HepG2 (cell line): ENCODE data around the gene FMOD. TPM values are rescaled to one million over a fixed set of nuclear protein-coding genes. Genes with fewer than 3 reads are reported as not detected.

Source experiments
- CHCHD3 ChIP-seq: sonication (generic); formaldehyde crosslinking; IDR thresholded peaks from 2 replicates; pipeline ENCODE4 v1.8.0; 2022; ENCODE audit warnings: mild to moderate bottlenecking, missing genetic modification reagents, moderate library complexity
- HCFC1 ChIP-seq: fragments of 150-350 bp; IDR thresholded peaks from 2 replicates; pipeline ENCODE4 v1.6.1; 2014; ENCODE audit warnings: low read depth, low read length
- HMG20A ChIP-seq: IDR thresholded peaks from 2 replicates; pipeline ENCODE4 v1.6.1; 2016; ENCODE audit warnings: borderline replicate concordance
- HOXD1 ChIP-seq: sonication (generic); formaldehyde crosslinking; IDR thresholded peaks from 2 replicates; pipeline ENCODE4 v1.5.0; 2020; ENCODE audit warnings: missing genetic modification reagents
- KDM5B ChIP-seq: sonication (generic); formaldehyde crosslinking; IDR thresholded peaks from 2 replicates; pipeline ENCODE4 v1.4.0; 2020; ENCODE audit warnings: missing genetic modification reagents, mild to moderate bottlenecking, borderline replicate concordance
- RBFOX2 ChIP-seq: fragments of 200-400 bp; formaldehyde crosslinking; IDR thresholded peaks from 2 replicates; pipeline ENCODE4 v1.6.1; 2017; ENCODE audit warnings: low read depth, mild to moderate bottlenecking, low read length
- SMAD1 ChIP-seq: sonication (generic); formaldehyde crosslinking; IDR thresholded peaks from 2 replicates; pipeline ENCODE4 v1.4.0; 2020; ENCODE audit warnings: missing genetic modification reagents, low read depth, mild to moderate bottlenecking, borderline replicate concordance
- SMC3 ChIP-seq: IDR thresholded peaks from 2 replicates; pipeline ENCODE4 v1.6.1; 2011; ENCODE audit warnings: low read length, improper control_type of control experiment
- TGIF2 ChIP-seq: IDR thresholded peaks from 2 replicates; pipeline ENCODE4 v1.6.1; 2016; ENCODE audit warnings: control low read depth, missing compliant biosample characterization
- ZBTB40 ChIP-seq, 2 experiments: fragments of 450-650 bp in 1 of 2; sonication (generic) in 1 of 2; formaldehyde crosslinking in 1 of 2; IDR thresholded peaks; 2 replicates each; pipeline versions ENCODE4 v1.6.1 to v1.8.0; 2016 to 2022; ENCODE audit warnings: antibody characterized with exemption in 1 of 2, mild to moderate bottlenecking in 1 of 2, missing genetic modification reagents in 1 of 2
- ZNF121 ChIP-seq: sonication (generic); formaldehyde crosslinking; IDR thresholded peaks from 2 replicates; pipeline ENCODE4 v1.5.0; 2020; ENCODE audit warnings: mild to moderate bottlenecking, missing genetic modification reagents
- ZNF180 ChIP-seq: sonication (generic); formaldehyde crosslinking; IDR thresholded peaks from 2 replicates; pipeline ENCODE4 v1.4.0; 2020; ENCODE audit warnings: low read depth, missing genetic modification reagents, borderline replicate concordance
- ZNF225 ChIP-seq: sonication (generic); formaldehyde crosslinking; IDR thresholded peaks from 2 replicates; pipeline ENCODE4 v1.4.0; 2020; ENCODE audit warnings: mild to moderate bottlenecking, missing genetic modification reagents
- ZNF441 ChIP-seq: sonication (generic); formaldehyde crosslinking; IDR thresholded peaks from 2 replicates; pipeline ENCODE4 v1.7.0; 2021; ENCODE audit warnings: missing genetic modification reagents, borderline replicate concordance
- ZNF772 ChIP-seq: sonication (generic); formaldehyde crosslinking; IDR thresholded peaks from 2 replicates; pipeline ENCODE4 v1.5.0; 2020; ENCODE audit warnings: mild to moderate bottlenecking, missing genetic modification reagents
- ZSCAN9 ChIP-seq: IDR thresholded peaks from 2 replicates; pipeline ENCODE4 v1.6.1; 2016; ENCODE audit warnings: borderline replicate concordance
- polyA plus RNA-seq, 8 experiments: library from polyadenylated mRNA; depleted of rRNA in 3 of 8; stranded (reverse) in 7 of 8; unstranded in 1 of 8; fragments of >200 nt; fragmentation: Illumina TruSeq in 4 of 8; extraction: Trizol in 4 of 8; gene quantifications; 2 replicates each; pipeline versions ENCODE4 v1.2.1 to v1.2.3, GENCODE V29; 2011 to 2016; ENCODE audit warnings: low read depth in 4 of 8, missing spikeins in 1 of 8, mixed read lengths in 1 of 8; ENCODE audit not compliant: insufficient read depth in 1 of 8
- total RNA-seq, 5 experiments: library from RNA; depleted of rRNA; stranded (reverse); fragments of >200 nt; fragmentation: Illumina TruSeq; extraction: Trizol; gene quantifications; 2 replicates each; pipeline ENCODE4 v1.2.3, GENCODE V29; 2016; ENCODE audit warnings: low read depth in 1 of 5
- TF ChIP-seq, protein P1 (sequence below): IDR thresholded peaks from 2 replicates; pipeline ENCODE4 v1.6.1; 2016; ENCODE audit warnings: missing biosample characterization, missing genetic modification reagents, low read depth

The FMOD gene
- total and polyA plus RNA-seq, 2 of the 13 experiments (the other 11 are each of a cell fraction or from before 2014, with no cell fraction given) = 0.08 TPM; not detected in 1

DNA sequence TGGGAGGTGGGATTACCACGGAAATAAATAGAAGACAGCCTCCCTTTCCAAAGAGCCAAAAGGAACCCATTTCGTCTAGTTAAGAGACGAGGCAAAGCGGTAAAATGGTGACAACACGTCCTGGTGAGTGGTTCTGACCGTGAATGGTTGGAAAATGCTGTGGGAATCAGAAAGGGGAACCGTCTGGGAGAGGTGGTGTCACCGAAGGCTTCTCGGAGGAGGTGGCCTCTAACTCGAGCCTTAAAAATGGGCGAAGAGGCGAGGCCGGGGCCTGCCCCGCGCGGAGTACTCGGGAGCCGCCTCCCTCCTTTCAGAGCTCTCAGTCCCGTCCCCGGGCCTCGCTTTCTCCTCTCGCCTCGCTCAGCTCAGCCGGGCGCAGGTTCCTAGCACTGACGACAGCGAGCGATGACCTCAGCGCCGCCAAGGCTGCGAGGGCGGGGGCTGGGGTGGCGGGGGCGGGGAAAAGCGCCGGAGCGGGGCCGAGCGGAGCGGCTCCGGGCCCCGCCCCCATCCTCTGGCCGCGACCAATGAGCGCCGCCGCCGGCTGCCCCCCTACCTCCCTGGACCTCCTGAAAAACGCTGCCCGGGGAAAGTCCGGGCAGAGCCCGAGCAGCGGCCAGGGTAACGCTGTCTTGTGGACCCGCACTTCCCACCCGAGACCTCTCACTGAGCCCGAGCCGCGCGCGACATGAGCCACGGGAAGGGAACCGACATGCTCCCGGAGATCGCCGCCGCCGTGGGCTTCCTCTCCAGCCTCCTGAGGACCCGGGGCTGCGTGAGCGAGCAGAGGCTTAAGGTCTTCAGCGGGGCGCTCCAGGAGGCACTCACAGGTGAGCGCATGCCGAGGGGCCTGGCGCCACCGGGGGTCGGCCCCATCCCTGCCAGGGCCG lies 45.8 kb downstream of the FMOD start, which contains the start of gene BTG2 (continued):
- TF ChIP-seq RBFOX2 = peak; percentile 92
- peak; percentile 59; the same call in 1 of the 2 replicates for TF ChIP-seq ZNF772
- no peak for TF ChIP-seq ZBTB40 (IDR thresholded peaks at IDR 0.05)
- TF ChIP-seq ZBTB40 (CRISPR knock-in tag; IDR thresholded peaks at IDR 0.05) = peak; percentile 57
- no peak for TF ChIP-seq CHCHD3 (CRISPR knock-in tag)
- TF ChIP-seq, protein P1, sequence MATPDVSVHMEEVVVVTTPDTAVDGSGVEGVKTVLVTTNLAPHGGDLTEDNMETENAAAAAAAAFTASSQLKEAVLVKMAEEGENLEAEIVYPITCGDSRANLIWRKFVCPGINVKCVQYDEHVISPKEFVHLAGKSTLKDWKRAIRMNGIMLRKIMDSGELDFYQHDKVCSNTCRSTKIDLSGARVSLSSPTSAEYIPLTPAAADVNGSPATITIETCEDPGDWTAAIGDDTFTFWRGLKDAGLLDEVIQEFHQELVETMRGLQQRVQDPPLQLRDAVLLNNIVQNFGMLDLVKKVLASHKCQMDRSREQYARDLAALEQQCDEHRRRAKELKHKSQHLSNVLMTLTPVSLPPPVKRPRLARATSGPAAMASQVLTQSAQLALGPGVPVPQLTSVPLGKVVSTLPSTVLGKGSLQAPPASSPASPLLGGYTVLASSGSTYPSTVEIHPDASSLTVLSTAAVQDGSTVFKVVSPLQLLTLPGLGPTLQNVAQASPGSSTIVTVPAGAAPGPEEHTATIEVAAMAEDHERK (CRISPR knock-in tag) = no peak
- TF ChIP-seq ZNF225 (CRISPR knock-in tag) = peak; percentile 48; the same call in 1 of the 2 replicates
- TF ChIP-seq HOXD1 (CRISPR knock-in tag) = no peak
- TF ChIP-seq KDM5B = peak; percentile 62
- TF ChIP-seq ZNF180 (CRISPR knock-in tag) = 0 out of 2 replicates have a peak, but pooled peaks have one; percentile 48
- no peak for TF ChIP-seq ZNF121
- 0 out of 2 replicates have a peak, but pooled peaks have one; percentile 40 for TF ChIP-seq TGIF2 (CRISPR knock-in tag)
- no peak for TF ChIP-seq SMC3
- no peak for TF ChIP-seq ZNF441 (CRISPR knock-in tag)
- TF ChIP-seq ZSCAN9 = 0 out of 2 replicates have a peak, but pooled peaks have one; percentile 15
- TF ChIP-seq SMAD1 (CRISPR knock-in tag) = 0 out of 2 replicates have a peak, but pooled peaks have one; percentile 52
- no peak for TF ChIP-seq HCFC1
- no peak for TF ChIP-seq HMG20A (CRISPR knock-in tag)
